Chondrocyte (in vitro differentiated cells): ENCODE data around the gene TP63. TPM values are rescaled to one million over a fixed set of nuclear protein-coding genes. Genes with fewer than 3 reads are reported as not detected.
A peak's percentile ranks its signal among the peaks of the same experiment; 100 is the strongest.

Source experiments
- DNase-seq: peaks from one replicate; pipeline ENCODE4 v3.0.0; 2021; ENCODE audit warnings: mixed read lengths, low spot score
- H3K27ac Mint-ChIP-seq: one replicate; pipeline ENCODE4 v1.8.0; 2021; ENCODE audit warnings: mild to moderate bottlenecking, moderate library complexity, mixed read lengths; ENCODE audit not compliant: unreplicated experiment
- H3K27me3 Mint-ChIP-seq: 2 replicates; pipeline ENCODE4 v1.8.0; 2021; ENCODE audit warnings: low read depth, mixed read lengths
- H3K36me3 Mint-ChIP-seq: 2 replicates; pipeline ENCODE4 v1.8.0; 2021; ENCODE audit warnings: low read depth, mixed read lengths
- H3K4me1 Mint-ChIP-seq: 2 replicates; pipeline ENCODE4 v1.8.0; 2021; ENCODE audit warnings: low read depth, mild to moderate bottlenecking, mixed read lengths
- H3K4me3 Mint-ChIP-seq: one replicate; pipeline ENCODE4 v1.8.0; 2021; ENCODE audit warnings: mild to moderate bottlenecking, moderate library complexity, mixed read lengths; ENCODE audit not compliant: unreplicated experiment
- H3K9me3 Mint-ChIP-seq: 2 replicates; pipeline ENCODE4 v1.8.0; 2021; ENCODE audit warnings: low read depth, mixed read lengths
- CTCF ChIP-seq: fragments of 200-600 bp; sonication (generic); IDR thresholded peaks from 2 replicates; pipeline ENCODE4 v1.5.0; 2021; ENCODE audit warnings: antibody characterized with exemption, mild to moderate bottlenecking, moderate library complexity
- total RNA-seq: library from RNA; stranded (reverse); gene quantifications from 3 replicates; pipeline ENCODE4 v1.2.1, GENCODE V29; 2021

TP63 gene
- total RNA-seq, 1 donor from 2014 or later = not detected

GRCh38 chr3:189778340-189778950 is 147.3 kb downstream of the TP63 start:
- H3K27ac Mint-ChIP-seq = no peak overlapping the region
- no peaks in the 10 kb centered on the region for H3K4me1 Mint-ChIP-seq
- H3K27me3 Mint-ChIP-seq = peaks cover 10% of the 10 kb centered on the region
- H3K4me3 Mint-ChIP-seq = no peak overlapping the region
- no peaks in the 10 kb centered on the region for H3K36me3 Mint-ChIP-seq
- no peak for TF ChIP-seq CTCF
- peaks cover 3% of the 10 kb centered on the region for H3K9me3 Mint-ChIP-seq
- DNase-seq = no peak

- TF ChIP-seq CTCF = no peak
- no peaks in the 10 kb centered on the region for H3K4me1 Mint-ChIP-seq
- H3K4me3 Mint-ChIP-seq = no peak overlapping the region
- H3K36me3 Mint-ChIP-seq = no peaks in the 10 kb centered on the region
- H3K9me3 Mint-ChIP-seq = peaks cover 3% of the 10 kb centered on the region
- H3K27ac Mint-ChIP-seq = no peak overlapping the region
- H3K27me3 Mint-ChIP-seq = peaks cover 12% of the 10 kb centered on the region
- no peak for DNase-seq
These were observed 148.0 kb downstream of the TP63 start for GRCh38 chr3:189779166-189779565.

GRCh38 chr3:189780546-189781270 is 149.5 kb downstream of the TP63 start:
- Mint-ChIP-seq H3K36me3 (no peaks in the 10 kb centered on the region), H3K4me3 (no peak overlapping the region), H3K4me1 (no peaks in the 10 kb centered on the region), H3K9me3 (peaks cover 3% of the 10 kb centered on the region), H3K27ac (no peak overlapping the region), H3K27me3 (peaks cover 14% of the 10 kb centered on the region)
- TF ChIP-seq CTCF = no peak
- DNase-seq = no peak

- no peak overlapping the region for H3K4me3 Mint-ChIP-seq
- H3K9me3 Mint-ChIP-seq = peaks cover 3% of the 10 kb centered on the region
- no peaks in the 10 kb centered on the region for H3K36me3 Mint-ChIP-seq
- DNase-seq = no peak
- H3K27me3 Mint-ChIP-seq = peaks cover 12% of the 10 kb centered on the region
- no peaks in the 10 kb centered on the region for H3K4me1 Mint-ChIP-seq
- H3K27ac Mint-ChIP-seq = no peak overlapping the region
- no peak for TF ChIP-seq CTCF
These were observed 150.2 kb downstream of the TP63 start for GRCh38 chr3:189781415-189781814.

GRCh38 chr3:189786479-189787064 is 155.4 kb downstream of the TP63 start:
- Mint-ChIP-seq H3K36me3 (no peaks in the 10 kb centered on the region), H3K27ac (no peak overlapping the region), H3K27me3 (peaks cover 10% of the 10 kb centered on the region), H3K4me3 (no peak overlapping the region), H3K4me1 (no peaks in the 10 kb centered on the region), H3K9me3 (no peaks in the 10 kb centered on the region)
- DNase-seq = no peak
- peak; percentile 58 for TF ChIP-seq CTCF
